Stimulated activated CD4-positive, alpha-beta T cell treated with anti-CD3 and anti-CD28 coated beads, TNF-alpha, amount 100 ng/mL, for 24 hours (primary cell): ENCODE data around the gene CASTOR1.

Experiments used
- DNase-seq, 3 experiments: peaks; one replicate each; pipeline ENCODE4 v3.0.0-alpha.2; 2020; ENCODE audit warnings: low read depth in 3 of 3

Gene CASTOR1

DNA sequence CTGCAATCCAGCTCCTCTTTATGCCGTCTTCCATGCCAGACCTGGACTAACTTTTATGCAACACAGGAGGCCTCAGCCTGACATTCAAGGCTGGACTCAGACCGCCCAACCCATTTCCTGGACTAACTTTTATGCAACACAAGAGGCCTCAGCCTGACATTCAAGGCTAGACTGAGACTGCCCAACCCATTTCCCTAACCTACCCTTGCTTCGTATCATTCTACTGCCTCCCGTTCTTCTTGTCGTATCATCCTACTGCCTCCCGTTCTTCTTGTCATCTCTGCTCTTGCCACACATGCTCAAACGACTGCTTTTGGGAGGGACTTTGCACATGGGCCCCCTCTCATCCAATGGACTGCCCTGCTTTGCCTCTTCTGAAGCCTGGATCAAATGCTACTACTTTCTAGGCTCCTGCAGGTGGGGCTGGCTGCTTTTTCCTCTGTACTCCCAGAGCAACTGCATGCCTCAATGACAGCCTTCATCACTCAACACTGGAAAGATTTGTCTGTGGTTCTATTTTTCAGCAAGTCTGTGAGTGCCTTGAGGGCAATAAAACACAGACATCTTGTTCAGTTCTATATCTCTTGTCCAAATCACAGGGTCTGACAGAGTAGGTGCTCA lies 29.6 kb upstream of the CASTOR1 start:
- DNase-seq, result no peak

DNA sequence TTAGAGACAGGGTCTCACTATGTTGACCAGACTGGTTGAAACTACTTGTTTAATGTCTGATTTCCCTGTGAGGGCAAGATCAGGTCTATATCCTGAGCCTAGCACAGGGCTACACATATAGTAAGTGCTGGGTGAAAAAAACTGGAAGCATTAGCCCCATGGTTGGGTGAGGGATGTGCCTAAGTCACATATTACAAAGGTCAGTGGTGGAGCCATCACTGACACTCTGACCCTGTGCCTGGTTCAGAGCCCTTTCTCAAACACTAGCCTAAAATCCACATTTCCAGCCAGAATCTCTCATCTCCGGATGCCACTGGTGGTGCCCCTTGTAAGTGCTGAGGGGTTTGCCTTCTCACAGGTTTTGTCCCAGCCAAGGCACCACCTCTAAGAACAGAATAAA lies 28.5 kb upstream of the CASTOR1 start:
- DNase-seq, result no peak

DNA sequence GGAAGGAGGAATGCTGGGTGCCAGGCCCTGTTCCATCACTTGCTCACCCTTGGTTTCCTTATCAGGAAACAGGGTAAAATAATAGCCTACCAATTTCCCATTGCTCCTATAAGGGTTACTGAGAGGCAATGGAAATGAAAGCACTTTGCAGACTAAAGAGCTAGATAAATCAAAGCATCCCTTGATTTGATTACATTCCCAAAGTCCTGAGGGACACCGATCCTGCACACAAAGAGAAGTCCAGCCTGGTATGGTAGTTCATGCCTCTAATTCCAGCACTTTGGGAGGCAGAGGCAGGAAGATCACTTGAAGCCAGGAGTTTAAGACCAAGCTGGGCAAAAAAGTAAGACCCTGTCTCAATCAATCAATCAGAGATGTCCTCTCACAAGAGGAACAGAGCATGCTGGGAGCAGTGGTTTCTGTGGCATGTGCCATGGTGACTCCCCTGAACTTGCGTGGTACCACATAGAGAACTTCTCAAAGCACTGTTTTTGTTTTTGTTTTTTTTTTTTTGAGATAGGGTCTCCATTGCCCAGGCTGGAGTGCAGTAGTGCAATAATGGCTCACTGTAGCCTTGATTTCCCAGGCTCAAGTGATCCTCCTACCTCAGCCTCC lies 26.8 kb upstream of the CASTOR1 start:
- no peak for DNase-seq

DNA sequence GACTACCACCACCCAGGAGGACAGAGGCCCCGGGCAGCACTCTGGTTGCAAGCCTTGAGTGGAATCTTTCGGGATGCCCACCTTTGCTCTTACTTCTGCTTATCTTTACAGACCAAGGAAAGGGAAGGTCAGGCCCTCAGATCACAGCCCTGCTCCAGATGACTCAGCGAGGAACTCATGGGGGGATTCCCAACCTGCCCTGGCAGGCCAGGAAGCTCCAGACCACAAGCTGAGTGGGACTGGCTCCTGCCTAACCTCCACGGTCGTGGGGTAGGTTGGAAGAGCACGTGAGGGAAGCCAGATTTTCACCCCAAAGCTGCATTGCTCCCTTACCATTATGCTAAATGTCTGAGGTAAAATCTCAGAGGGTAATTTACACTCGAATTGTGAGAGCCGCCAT lies 25.6 kb upstream of the CASTOR1 start:
- peak in 1 of 3 experiments; percentile 48 for DNase-seq

DNA sequence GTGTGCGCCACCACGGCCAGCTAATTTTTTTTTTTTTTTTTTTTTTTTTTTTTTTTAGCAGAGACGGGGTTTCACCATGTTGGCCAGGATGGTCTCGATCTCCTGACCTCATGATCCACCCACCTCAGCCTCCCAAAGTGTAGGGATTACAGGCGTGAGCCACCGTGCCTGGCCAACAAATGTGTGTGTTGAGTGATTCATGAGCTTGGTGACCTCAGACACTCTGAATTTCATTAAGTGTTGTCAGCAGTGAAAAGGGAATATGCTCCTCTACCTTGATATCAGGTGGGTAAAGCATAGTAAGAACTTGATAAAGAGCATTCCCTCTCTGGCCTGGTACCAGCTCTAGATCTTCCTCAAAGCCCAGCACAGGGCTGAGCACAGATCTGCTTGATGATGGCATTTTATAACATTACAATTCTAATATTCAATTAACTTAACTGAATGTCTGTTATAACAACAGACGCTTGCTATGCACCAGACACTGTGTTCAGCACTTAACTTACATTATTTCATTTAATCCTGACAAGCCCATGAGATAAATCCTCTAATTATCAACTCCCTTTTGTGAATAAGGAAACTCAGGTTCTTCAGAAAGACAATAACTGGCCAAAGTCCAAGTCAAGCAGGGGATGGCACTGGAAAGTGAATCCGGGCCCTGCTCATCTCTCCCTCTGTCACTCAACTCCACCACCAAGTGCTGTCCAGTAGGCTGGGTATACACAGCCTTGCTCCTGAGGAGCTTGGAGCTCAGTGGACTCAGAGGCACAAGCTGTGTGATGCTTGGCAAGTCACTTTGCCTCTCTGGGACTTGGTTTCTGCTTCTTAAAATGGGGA lies 24.4 kb upstream of the CASTOR1 start:
- DNase-seq, result no peak

DNA sequence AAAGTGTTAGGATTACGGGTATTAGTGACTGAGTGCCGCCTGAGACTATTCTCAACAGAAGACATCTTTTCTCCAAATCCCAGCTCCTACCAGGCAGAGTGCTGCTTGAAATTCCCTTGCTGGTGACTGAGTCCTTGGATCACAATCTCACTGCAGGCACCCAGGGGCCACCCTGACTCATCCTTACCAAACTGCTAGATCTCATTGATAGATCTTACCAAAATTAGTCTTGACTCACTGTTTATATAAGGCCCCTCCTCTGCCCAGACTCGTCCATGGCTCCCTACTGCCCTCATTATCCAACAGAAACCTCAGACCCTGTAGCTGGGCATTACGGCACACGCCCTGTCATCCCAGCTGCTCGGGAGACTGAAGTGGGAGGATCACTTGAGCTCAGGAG lies 22.7 kb upstream of the CASTOR1 start:
- no peak for DNase-seq

DNA sequence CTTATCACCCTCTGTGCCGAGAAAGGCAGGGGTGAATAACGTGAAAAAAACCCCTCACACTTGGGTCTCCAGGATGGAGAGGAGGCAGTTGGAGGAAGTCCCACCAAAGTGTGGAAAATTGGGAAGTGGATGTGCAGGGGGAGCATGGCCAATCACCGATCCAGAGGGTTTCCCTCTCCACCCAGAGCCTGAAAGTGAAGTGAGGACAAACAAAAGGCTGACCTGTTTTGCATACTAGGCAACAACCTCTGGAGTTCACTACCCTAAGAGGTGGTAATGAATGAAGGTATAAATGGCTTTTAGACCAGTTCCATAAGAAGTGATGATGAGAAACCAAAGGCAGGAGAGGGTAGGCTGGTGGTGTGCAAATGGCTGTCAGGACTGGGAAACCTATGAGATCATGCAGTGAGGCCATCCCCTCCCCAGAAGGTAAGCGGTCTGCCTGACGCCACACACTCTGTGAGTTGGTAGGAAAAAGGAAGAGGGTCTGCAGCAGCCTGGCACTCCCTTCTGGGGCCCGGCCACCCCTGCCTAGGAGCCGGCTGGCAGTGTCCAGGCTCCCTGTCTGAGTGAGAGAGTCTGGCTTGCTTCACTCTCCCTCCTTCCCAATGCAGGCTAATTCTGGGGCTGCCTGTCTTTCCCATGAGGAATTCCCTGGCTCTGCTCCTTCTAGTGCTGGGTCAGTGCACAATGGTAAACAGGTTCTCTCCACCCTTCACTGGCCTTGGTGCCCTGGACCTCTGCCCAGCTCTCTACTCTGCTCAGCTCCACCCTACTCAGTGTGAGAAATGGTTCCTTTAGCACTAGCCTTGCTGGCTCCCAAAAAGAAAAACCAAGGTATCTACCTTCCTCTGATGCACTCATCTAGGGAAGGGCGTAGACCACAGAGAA lies 21.8 kb upstream of the CASTOR1 start:
- DNase-seq, result no peak

GRCh38 chr22:30309951-30310741 lies 20.8 kb upstream of the CASTOR1 start:
- no peak for DNase-seq

DNA sequence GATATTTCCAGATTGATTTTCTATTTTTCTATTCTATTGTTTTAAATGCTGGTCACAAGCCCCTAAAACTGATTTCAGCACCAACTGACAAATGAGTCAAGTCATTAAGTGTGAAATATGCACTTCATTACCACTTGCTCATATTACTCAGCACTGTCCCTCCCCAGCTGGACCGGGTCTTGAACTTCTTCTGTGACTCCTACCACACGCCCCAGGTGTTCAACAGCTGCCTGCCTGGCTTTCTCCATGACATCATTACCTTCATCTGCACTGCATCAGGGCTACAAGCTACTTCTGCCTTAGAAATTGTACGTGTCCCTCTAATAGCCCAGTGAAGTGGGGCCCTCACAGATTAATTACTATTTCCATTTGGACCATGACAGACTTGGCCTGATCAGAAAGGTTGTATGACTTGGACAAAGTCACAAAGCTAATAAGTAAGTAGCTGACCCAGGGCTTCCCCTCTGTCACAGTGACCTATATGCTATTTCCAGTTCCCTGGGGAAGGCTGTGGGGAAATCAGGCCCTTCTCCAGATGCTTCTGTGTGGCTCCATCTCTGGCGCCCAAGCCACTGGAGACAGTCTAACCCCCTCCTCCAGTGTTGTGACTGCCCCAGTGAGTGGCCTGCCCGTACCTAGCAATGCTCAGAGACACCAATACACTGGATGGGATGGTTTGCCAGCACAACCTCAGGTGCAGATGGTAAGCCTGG lies 19.4 kb upstream of the CASTOR1 start:
- DNase-seq, result no peak

- DNase-seq, result no peak
These were observed 18.8 kb upstream of the CASTOR1 start for GRCh38 chr22:30308093-30308492.

DNA sequence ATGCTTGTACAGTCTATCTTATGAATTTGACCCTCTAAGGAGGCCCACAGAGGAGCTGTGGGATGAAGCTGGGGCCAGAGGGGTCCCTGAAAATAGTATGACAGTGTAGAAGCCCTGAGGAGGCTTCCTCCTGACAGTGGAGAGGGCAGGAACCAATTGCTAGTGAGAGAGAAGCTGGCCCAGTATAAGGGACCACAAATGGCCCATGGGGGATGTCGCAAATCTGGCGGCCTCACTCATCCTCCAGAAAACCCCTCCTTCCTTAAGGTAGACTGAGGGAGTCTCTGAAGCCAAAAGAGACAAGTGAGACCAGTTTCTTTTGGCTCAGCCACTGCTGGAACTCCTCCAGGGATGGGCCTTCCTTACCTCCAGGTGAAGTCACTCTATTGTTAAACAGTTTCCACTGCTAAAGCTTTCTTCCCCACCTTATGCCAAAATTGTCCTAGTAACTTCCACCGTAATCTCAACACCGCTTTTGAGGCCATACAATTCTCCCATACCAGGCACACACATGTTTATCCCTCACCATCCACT lies 17.8 kb upstream of the CASTOR1 start:
- no peak for DNase-seq

GRCh38 chr22:30306627-30307011 lies 17.3 kb upstream of the CASTOR1 start:
- DNase-seq, result no peak

DNA sequence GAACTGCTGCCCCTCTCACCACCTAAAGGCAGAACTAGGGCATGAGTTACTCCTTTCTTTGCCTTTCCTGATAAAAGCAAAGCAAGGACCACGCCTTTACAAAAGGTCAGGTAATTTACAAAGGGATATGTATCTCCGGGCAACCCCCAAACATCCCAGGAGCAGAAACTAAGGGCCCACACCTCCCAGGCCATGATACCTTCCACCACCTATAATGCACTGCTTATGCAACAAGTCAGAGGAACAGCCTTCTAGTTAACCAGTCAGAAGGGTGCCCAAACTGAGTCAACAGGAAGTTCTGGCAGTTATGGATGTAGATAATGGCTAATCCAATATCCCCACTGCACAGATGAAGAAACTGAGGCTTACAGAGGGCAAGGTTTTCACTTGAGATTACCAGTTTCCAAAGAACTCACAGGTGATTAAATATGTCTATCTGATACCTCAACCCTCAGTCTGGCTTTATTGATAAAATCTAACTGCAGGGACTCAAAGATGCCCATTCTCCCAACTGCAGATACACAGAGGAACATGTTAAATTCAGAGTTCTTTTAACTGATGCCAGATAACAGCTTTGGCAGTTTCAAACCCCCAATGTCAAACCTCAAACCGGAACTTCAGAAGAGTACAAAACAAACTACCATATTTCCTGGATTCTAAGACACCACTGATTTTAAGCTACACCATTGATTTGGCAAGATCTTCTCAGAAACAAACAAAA lies 16.8 kb upstream of the CASTOR1 start:
- no peak for DNase-seq

DNA sequence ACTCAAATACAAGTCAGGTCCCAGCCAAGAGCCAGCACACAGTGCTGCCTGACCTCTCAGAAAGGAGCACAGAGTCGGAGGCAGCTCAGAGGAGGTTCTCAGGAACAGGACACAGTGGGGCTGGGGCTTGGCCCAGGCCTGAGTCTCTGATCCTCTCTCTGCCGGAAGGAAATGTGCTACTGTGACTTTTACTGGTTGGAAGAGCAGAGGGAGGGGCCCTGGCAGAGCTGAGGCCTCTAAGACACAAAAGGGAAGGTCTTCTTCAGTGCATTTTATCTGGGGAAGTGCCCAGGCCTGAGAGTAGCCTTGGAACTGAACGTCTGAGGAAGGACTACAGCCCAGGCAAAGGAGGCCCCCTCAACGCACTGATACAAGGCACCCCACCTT lies 16.2 kb upstream of the CASTOR1 start:
- peak in 1 of 3 experiments; percentile 37 for DNase-seq

GRCh38 chr22:30304495-30305244 lies 15.4 kb upstream of the CASTOR1 start:
- DNase-seq, result no peak

- DNase-seq, result no peak
These were observed 13.5 kb upstream of the CASTOR1 start for GRCh38 chr22:30302810-30303138.

DNA sequence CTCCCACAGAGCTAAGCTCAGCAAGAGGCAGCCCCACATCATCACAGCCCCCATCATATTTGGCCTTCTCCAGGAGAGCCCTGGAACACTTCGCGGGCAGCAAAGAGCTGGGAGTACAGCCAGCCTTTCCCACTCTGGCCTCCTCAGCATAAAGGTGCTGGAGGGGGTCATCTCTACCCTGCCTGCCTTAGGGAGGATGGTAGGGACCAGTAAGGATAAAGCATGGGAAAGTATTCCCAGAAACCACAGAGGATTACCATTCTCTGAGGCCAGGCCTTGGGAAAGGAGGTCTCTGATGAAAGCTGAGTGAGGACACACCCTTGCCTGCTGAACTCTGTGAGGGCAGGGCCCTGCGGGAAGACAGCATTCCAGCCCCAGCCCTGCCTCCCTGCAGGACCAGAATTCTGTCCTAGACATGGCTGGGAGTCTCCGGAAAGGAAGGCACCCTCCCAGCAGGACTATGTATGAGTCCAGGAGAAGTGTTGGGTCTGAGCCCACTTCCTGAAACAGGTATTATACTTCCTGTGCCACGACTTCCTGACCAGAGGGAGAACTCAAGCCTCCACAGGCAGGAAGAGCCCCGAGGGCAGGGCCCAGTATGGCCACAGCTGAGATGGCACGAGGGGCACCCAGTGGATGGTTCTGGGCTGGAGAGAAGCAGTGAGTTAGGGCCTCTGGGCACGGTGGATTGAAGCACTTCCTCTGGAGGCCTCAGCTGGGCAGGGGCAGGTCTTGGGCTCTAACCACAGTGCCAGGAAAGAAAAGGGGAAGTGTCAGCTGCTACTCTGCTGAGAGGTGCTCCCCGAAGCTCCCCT lies 12.9 kb upstream of the CASTOR1 start:
- DNase-seq, result no peak

GRCh38 chr22:30299322-30299721 lies 10.0 kb upstream of the CASTOR1 start:
- DNase-seq, result no peak
